EH (cell line): ENCODE measurements around the gene CCDC34.

Experiments used
- DNase-seq: peaks from one replicate; pipeline ENCODE4 v3.0.0-alpha.2; 2015; ENCODE audit warnings: low read depth

CCDC34 gene

GRCh38 chr11:27392278-27393114 lies 29.5 kb upstream of the CCDC34 start:
- peak; percentile 88 for DNase-seq

- DNase-seq, result peak; percentile 27
These were observed 28.5 kb upstream of the CCDC34 start for GRCh38 chr11:27391331-27392015.

GRCh38 chr11:27390318-27391295 lies 27.6 kb upstream of the CCDC34 start:
- peak; percentile 88 for DNase-seq

- no peak for DNase-seq
These were observed 25.9 kb upstream of the CCDC34 start for GRCh38 chr11:27388869-27389268.

GRCh38 chr11:27388001-27388400 lies 25.0 kb upstream of the CCDC34 start:
- no peak for DNase-seq

GRCh38 chr11:27387362-27387761 lies 24.3 kb upstream of the CCDC34 start:
- no peak for DNase-seq

- DNase-seq, result no peak
These were observed 23.3 kb upstream of the CCDC34 start for GRCh38 chr11:27386181-27386845.

- peak; percentile 87 for DNase-seq
These were observed 22.2 kb upstream of the CCDC34 start for GRCh38 chr11:27385245-27385644.

- no peak for DNase-seq
These were observed 21.2 kb upstream of the CCDC34 start for GRCh38 chr11:27384227-27384626.

GRCh38 chr11:27383645-27384044 lies 20.6 kb upstream of the CCDC34 start:
- DNase-seq, result no peak

- DNase-seq, result no peak
These were observed 18.2 kb upstream of the CCDC34 start for GRCh38 chr11:27381238-27381666.

- DNase-seq, result no peak
These were observed 17.8 kb upstream of the CCDC34 start for GRCh38 chr11:27380771-27381170.

- no peak for DNase-seq
These were observed 16.4 kb upstream of the CCDC34 start for GRCh38 chr11:27379449-27379848.

GRCh38 chr11:27375370-27375769 lies 12.4 kb upstream of the CCDC34 start:
- no peak for DNase-seq

GRCh38 chr11:27373856-27374602 lies 11.0 kb upstream of the CCDC34 start:
- no peak for DNase-seq

GRCh38 chr11:27373392-27373791 lies 10.4 kb upstream of the CCDC34 start:
- no peak for DNase-seq

GRCh38 chr11:27372164-27372563 lies 9.1 kb upstream of the CCDC34 start:
- DNase-seq, result no peak

- no peak for DNase-seq
These were observed 8.5 kb upstream of the CCDC34 start for GRCh38 chr11:27371489-27371888.

GRCh38 chr11:27370374-27370773 lies 7.4 kb upstream of the CCDC34 start:
- no peak for DNase-seq

GRCh38 chr11:27367881-27368280 lies 4.9 kb upstream of the CCDC34 start:
- no peak for DNase-seq

- no peak for DNase-seq
These were observed 632 bp upstream of the CCDC34 start for GRCh38 chr11:27363576-27364117.
